B cell (primary cell): Measurements from ENCODE around the gene OTUD6A. TPM values are rescaled to one million over a fixed set of nuclear protein-coding genes. Genes with fewer than 3 reads are reported as not detected.

Experiments
- ATAC-seq: fragments of 200-7000 bp; cut with Tn5 transposase; one replicate; pipeline ENCODE4 v1.10.0; 2021; ENCODE audit warnings: low read depth, mild to moderate bottlenecking, moderate number of reproducible peaks, moderate library complexity
- CTCF ChIA-PET: fragments of 350-600 bp; sonication (Branson Sonifier 250); formaldehyde crosslinking; loops from one replicate; lab custom pipeline; 2021; ENCODE audit warnings: antibody characterized with exemption, inconsistent platforms; lab: Charles Lee
- POLR2A ChIA-PET: fragments of 350-600 bp; sonication (Branson Sonifier 250); formaldehyde crosslinking; loops from one replicate; lab custom pipeline; 2021; ENCODE audit warnings: antibody characterized with exemption; lab: Charles Lee
- DNase-seq: peaks from one replicate; pipeline ENCODE4 v3.0.0; 2013
- H2AFZ ChIP-seq: 2 replicates; pipeline ENCODE4 v1.6.1; 2012; ENCODE audit warnings: mild to moderate bottlenecking, low read depth, low read length; ENCODE audit not compliant: insufficient read depth, poor library complexity, severe bottlenecking
- H3K27ac ChIP-seq, 2 donors: 1 replicate in 1 of 2; 2 replicates in 1 of 2; pipeline ENCODE4 v1.5.1; 2012 to 2013; ENCODE audit warnings: low read length in 2 of 2, mild to moderate bottlenecking in 2 of 2, moderate library complexity in 1 of 2
- H3K27me3 ChIP-seq, 4 experiments: fragments of 200-600 bp in 1 of 4; sonication (generic) in 1 of 4; replicated peaks in 1 of 4; 1 replicate in 2 of 4; 2 replicates in 2 of 4; pipeline versions ENCODE4 v1.6.1 to v1.7.0; 2013 to 2016; ENCODE audit warnings: low read length in 3 of 4, mild to moderate bottlenecking in 2 of 4, mixed read lengths in 1 of 4, moderate library complexity in 1 of 4; ENCODE audit not compliant: insufficient read depth in 4 of 4, control insufficient read depth in 3 of 4; ENCODE audit errors: control extremely low read depth in 1 of 4
- H3K36me3 ChIP-seq, 2 experiments: replicated peaks in 1 of 2; 1 replicate in 1 of 2; 2 replicates in 1 of 2; pipeline versions ENCODE4 v1.6.1 to v1.7.1; 2013; ENCODE audit warnings: low read length in 1 of 2; ENCODE audit not compliant: insufficient read depth in 2 of 2, control insufficient read depth in 1 of 2; ENCODE audit errors: control extremely low read depth in 1 of 2, extremely low read depth in 1 of 2
- H3K4me1 ChIP-seq, 2 donors: fragments of 200-600 bp in 1 of 2; sonication (generic) in 1 of 2; 1 replicate in 1 of 2; 2 replicates in 1 of 2; pipeline versions ENCODE4 v1.5.1 to v1.6.1; 2013 to 2017; ENCODE audit warnings: low read length in 2 of 2; ENCODE audit not compliant: control insufficient read depth in 2 of 2, insufficient read depth in 2 of 2
- H3K4me2 ChIP-seq: replicated peaks from 2 replicates; pipeline ENCODE3; 2012; ENCODE audit warnings: mild to moderate bottlenecking, low read depth, low read length; ENCODE audit not compliant: poor library complexity, severe bottlenecking
- H3K4me3 ChIP-seq, 5 experiments: fragments of 200-600 bp in 1 of 5; sonication (generic) in 1 of 5; 1 replicate in 3 of 5; 2 replicates in 2 of 5; pipeline versions ENCODE4 v1.5.1 to v1.7.0; 2011 to 2016; ENCODE audit warnings: low read length in 4 of 5, mild to moderate bottlenecking in 4 of 5, low read depth in 2 of 5, control low read depth in 1 of 5, moderate library complexity in 1 of 5; ENCODE audit not compliant: insufficient read depth in 1 of 5; ENCODE audit errors: control extremely low read depth in 1 of 5, extremely low read depth in 1 of 5
- H3K79me2 ChIP-seq: fragments of 200-600 bp; sonication (generic); one replicate; pipeline ENCODE4 v1.6.0; 2016; ENCODE audit warnings: low read length; ENCODE audit not compliant: control insufficient read depth, insufficient read depth
- H3K9ac ChIP-seq: fragments of 200-600 bp; sonication (generic); 2 replicates; pipeline ENCODE4 v1.6.1; 2017; ENCODE audit warnings: mild to moderate bottlenecking, low read length, moderate library complexity
- H3K9me3 ChIP-seq, 3 donors: one replicate each; pipeline versions ENCODE4 v1.6.1 to v1.7.1; 2013; ENCODE audit warnings: low read length in 2 of 3; ENCODE audit not compliant: control insufficient read depth in 2 of 3, insufficient read depth in 1 of 3; ENCODE audit errors: control extremely low read depth in 1 of 3
- H4K20me1 ChIP-seq: 2 replicates; pipeline ENCODE4 v1.6.0; 2012; ENCODE audit warnings: mild to moderate bottlenecking, low read length; ENCODE audit not compliant: insufficient read depth, control insufficient read depth, poor library complexity, severe bottlenecking
- H3K27ac Mint-ChIP-seq: one replicate; pipeline ENCODE4 v1.8.0; 2021; ENCODE audit warnings: mixed read lengths
- H3K27me3 Mint-ChIP-seq: one replicate; pipeline ENCODE4 v1.8.0; 2021; ENCODE audit warnings: mixed read lengths
- H3K4me1 Mint-ChIP-seq: one replicate; pipeline ENCODE4 v1.8.0; 2021; ENCODE audit warnings: mixed read lengths
- H3K4me3 Mint-ChIP-seq: one replicate; pipeline ENCODE4 v1.8.0; 2021; ENCODE audit warnings: mixed read lengths
- H3K9me3 Mint-ChIP-seq: one replicate; pipeline ENCODE4 v1.8.0; 2022; ENCODE audit warnings: mixed read lengths; ENCODE audit not compliant: insufficient read depth
- CTCF ChIP-seq: fragments of 200-600 bp; IDR thresholded peaks from one replicate; pipeline ENCODE4 v1.8.0; 2022; ENCODE audit warnings: antibody characterized with exemption, mild to moderate bottlenecking
- EZH2 ChIP-seq: IDR thresholded peaks from 2 replicates; pipeline ENCODE4 v1.6.1; 2012; ENCODE audit warnings: borderline replicate concordance, low read depth, mild to moderate bottlenecking, moderate library complexity, low read length; ENCODE audit not compliant: insufficient read depth, poor library complexity, severe bottlenecking
- WGBS: methylation state at CpG from one replicate; pipeline ENCODE4 v1.1.5; 2013; ENCODE audit warnings: missing lambda C conversion rate; ENCODE audit not compliant: insufficient coverage; 5-methylcytosine and 5-hydroxymethylcytosine counted together
- intact Hi-C: fragments of 100-400 bp; cut with micrococcal nuclease; formaldehyde crosslinking; loops from one replicate; pipeline ENCODE4 v1.10.0; 2022
- polyA plus RNA-seq: library from polyadenylated mRNA; depleted of rRNA; stranded (reverse); fragments of >200 nt; gene quantifications from 2 replicates; pipeline ENCODE4 v1.2.3, GENCODE V29; 2012
- total RNA-seq, 2 donors: library from RNA; stranded (reverse); fragments of 120-200 nt in 1 of 2; gene quantifications; 1 replicate in 1 of 2; 2 replicates in 1 of 2; pipeline versions ENCODE4 v1.2.3 to v1.2.4, GENCODE V29; 2013 to 2022

The OTUD6A gene
- total and polyA plus RNA-seq, 2 donors (not counting 1 experiment from before 2014, with no cell fraction given): not detected

DNA sequence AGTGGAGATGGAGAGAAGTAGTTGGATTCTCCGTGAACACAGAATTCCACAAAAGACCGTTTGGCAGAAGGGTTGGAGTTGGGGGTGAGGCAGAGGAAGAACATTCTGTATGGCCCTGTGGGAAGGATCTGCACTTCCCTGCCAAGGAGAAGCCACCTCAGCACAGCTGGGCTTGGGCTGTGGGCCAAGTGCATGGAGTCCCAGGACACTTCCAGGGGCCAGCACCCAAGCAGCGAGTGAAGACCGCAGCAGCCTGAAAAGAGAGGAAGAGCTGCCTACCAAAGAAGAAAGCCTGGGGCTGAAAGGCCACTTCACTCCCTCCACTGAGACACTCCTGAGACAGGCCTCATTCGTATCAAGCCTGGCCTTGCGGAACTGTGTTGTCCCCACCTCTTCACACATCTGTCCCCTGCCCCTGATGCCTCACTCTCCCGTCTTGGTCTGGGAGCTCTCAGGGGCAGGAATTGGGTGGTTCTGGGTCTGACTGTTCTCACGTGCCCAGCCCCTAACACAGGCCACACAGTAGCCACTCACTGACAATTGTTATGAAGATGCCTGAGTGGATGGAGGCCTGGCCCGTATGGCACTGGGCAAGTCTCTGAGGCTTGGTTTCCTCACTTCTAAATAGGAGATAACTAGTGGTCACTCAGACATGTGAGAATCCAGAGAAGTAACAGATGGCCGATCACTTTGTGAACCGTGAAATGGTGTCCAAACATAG, 9.2 kb upstream of the OTUD6A start:
- no peak for DNase-seq
- Histone ChIP-seq H3K9me3 (no peaks in the 10 kb centered on the region), H3K4me2 (no peak overlapping the region), H3K27ac (no peak overlapping the region), H3K36me3 (no peaks in the 10 kb centered on the region), H2AFZ (no peak overlapping the region), H3K4me3 (no peak overlapping the region), H3K9ac (no peak overlapping the region), H3K79me2 (no peaks in the 10 kb centered on the region), H3K4me1 (no peaks in the 10 kb centered on the region), H4K20me1 (no peaks in the 10 kb centered on the region), H3K27me3 (no peaks in the 10 kb centered on the region)
- no peak overlapping the region for H3K27ac Mint-ChIP-seq
- TF ChIP-seq CTCF (no peak), EZH2 (no peak)
- no peaks in the 10 kb centered on the region for H3K9me3 Mint-ChIP-seq
- no peak for ATAC-seq
- POLR2A ChIA-PET: no interaction called here
- H3K27me3 Mint-ChIP-seq: no peaks in the 10 kb centered on the region
- intact Hi-C loops: no loop called here
- no peak overlapping the region for H3K4me3 Mint-ChIP-seq
- WGBS: 66% methylated on average over 4 of the region's 11 CpGs
- H3K4me1 Mint-ChIP-seq: no peaks in the 10 kb centered on the region
- CTCF ChIA-PET: no interaction called here

DNA sequence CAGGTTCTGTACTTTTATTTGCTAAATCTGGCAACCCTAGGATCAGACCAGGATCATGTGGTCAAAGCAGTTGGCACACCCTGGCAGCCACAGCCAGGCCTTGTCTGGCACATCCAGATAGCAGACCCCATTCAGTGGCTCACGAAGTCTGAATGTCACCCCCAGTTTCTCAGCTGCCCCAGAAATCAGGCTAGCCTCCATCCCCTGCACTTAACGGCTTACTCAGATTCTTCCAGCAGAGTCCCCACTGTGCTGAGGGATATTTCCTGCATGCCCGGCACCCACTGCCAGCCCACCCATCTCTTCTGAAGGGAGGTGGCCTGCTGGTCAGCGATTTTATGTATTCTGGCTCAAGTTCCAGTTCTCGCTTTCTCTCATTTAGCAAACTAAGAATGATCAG, 7.9 kb upstream of the OTUD6A start:
- H3K27ac ChIP-seq: no peak overlapping the region
- no peak for TF ChIP-seq EZH2
- no peak for TF ChIP-seq CTCF
- ATAC-seq (no peak), DNase-seq (no peak)
- no peaks in the 10 kb centered on the region for H4K20me1 ChIP-seq
- intact Hi-C loops: no loop called here
- H3K4me1 ChIP-seq: no peaks in the 10 kb centered on the region
- H3K9ac ChIP-seq: no peak overlapping the region
- ChIA-PET CTCF (no interaction called here), POLR2A (no interaction called here)
- Mint-ChIP-seq H3K4me3 (no peak overlapping the region), H3K27ac (no peak overlapping the region), H3K9me3 (no peaks in the 10 kb centered on the region), H3K4me1 (no peaks in the 10 kb centered on the region), H3K27me3 (no peaks in the 10 kb centered on the region)
- no peak overlapping the region for H2AFZ ChIP-seq
- no peak overlapping the region for H3K4me3 ChIP-seq
- H3K4me2 ChIP-seq: no peak overlapping the region
- H3K79me2 ChIP-seq: no peaks in the 10 kb centered on the region
- no peaks in the 10 kb centered on the region for H3K9me3 ChIP-seq
- 80% methylated on average over 1 of the region's 5 CpGs for WGBS
- H3K27me3 ChIP-seq: no peaks in the 10 kb centered on the region
- no peaks in the 10 kb centered on the region for H3K36me3 ChIP-seq
